GM13976 (cell line): ENCODE measurements around the gene PAQR5.
"Not testable (repeated sequence)": the region's sequence is repeated elsewhere in the genome, so short reads cannot be mapped to it uniquely, and the experiment has no call there.

ENCODE experiments used
- DNase-seq: peaks from one replicate; pipeline ENCODE4 v3.0.0; 2012; ENCODE audit warnings: low spot score
- CTCF ChIP-seq: IDR thresholded peaks from 2 replicates; pipeline ENCODE4 v1.5.1; 2012; ENCODE audit warnings: borderline replicate concordance, mild to moderate bottlenecking; ENCODE audit not compliant: insufficient read depth; ENCODE audit errors: extremely low read depth, missing control alignments, control extremely low read depth
- in situ Hi-C: fragments of 300-500 bp; cut with MboI; formaldehyde crosslinking; loops from one replicate; pipeline ENCODE4 v1.12.0; 2022; ENCODE audit warnings: low sequenced_read_pairs, mixed read lengths, inconsistent platforms; ENCODE audit not compliant: unreplicated experiment

PAQR5 gene

DNA sequence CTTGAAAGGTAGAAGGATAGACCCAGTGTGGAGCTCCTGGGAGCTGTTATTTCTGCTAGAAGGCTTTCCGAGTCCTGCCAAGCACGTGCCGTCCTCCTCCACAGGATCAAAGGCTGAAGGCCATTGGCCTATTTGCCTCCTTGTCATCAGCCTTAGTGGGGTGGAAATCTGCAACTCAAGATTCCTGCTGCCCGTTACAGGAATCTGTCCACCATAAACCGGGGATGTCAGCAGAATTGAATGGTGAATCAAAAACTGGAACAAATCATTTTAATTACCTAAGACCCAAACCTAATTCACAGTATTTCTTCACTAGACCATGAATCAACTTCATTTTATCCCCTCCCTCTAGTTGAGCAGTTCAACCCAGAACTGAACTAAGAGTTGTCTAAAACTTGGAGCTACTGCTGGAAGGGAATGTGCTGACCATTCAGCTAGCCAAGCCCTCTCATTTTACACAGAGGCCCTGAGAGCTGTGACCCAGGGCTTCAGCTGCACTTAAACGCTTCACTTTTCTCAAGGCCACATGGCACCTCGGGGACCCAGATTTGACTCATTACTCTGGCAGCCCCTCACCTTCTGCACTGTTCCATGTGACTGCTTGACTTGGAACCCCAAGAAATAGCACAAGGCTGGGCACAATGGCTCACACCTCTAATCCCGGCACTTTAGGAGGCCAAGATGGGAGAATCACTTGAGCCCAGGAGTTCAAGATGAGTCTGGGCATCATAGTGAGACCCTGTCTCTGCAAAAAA, 78.7 kb downstream of the PAQR5 start:
- DNase-seq: no peak
- in situ Hi-C loops: loop anchor here (25.0 kb wide), 1 partner anchor 315 kb away; no protein-coding TSS in a partner anchor
- no peak for TF ChIP-seq CTCF

DNA sequence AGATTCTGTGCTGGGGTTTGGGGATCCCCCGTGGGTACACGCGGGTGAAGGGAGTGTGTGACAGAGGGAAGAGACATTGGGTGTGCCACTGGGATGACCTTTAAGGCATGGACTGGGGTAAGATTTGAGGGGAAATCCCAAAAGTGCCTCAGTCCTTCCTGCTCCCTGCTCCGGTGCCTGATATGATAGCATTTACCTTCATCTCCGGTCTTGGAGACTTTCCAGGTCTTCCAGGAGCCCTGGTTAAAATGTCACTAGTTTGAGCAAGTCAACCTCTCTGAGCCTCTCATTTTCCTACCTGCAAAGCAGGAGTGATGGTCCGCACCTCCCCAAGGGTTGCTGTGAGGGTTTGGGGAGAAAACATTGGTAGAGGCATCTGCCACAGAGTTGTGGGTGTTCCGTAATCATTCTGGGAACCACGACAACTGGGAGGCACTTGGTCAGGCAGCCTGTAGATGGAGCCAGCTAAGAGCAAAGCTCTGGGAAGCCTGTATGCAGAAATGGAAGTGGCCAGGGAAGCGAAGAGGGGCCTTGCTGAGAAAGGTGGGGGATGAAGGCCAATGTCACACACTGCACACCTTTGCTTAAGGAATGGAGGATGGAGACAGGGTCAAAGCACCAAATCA, 81.5 kb downstream of the PAQR5 start:
- DNase-seq: no peak
- no peak for TF ChIP-seq CTCF
- in situ Hi-C loops: loop anchor here (25.0 kb wide), 1 partner anchor 318 kb away; no protein-coding TSS in a partner anchor

DNA sequence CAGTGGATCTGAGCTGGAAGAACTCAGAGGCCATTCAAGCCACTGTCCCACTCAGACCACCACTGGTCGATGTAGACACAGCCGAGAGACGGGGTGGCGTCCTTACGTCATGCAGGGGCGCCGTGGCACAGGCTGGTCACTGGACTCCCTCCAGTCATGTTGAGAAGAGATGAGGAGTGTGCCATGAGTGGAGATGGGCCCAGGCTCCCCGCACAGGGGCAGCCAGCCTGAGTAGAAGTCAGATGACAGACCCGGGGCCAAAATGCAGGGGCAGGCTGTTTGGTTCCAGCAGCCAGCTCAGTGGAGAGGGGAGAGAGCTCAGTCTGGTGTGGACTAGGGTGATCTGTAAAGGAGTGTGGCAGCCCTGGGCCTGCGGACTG, 82.0 kb downstream of the PAQR5 start:
- no peak for DNase-seq
- in situ Hi-C loops: loop anchor here (25.0 kb wide), 1 partner anchor 318 kb away; no protein-coding TSS in a partner anchor
- TF ChIP-seq CTCF: no peak

DNA sequence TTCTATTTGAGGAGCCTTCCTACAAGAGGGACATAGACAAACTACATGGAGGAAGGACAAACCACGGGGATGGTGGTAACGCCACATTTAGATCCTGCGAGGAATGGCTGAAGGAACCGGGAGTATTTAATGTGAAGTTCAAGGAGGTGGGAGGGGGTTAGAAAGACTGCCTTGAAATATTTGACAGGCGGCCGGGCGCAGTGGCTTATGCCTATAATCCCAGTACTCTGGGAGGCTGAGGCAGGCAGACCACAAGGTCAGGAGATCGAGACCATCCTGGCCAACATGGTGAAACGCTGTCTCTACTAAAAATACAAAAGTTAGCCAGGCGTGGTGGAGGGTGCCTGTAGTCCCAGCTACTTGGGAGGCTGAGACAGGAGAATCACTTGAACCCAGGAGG, 83.5 kb downstream of the PAQR5 start:
- in situ Hi-C loops: loop anchor here (25.0 kb wide), 1 partner anchor 320 kb away; no protein-coding TSS in a partner anchor
- not testable (repeated sequence) for DNase-seq

GRCh38 chr15:69384066-69384465, 85.4 kb downstream of the PAQR5 start:
- in situ Hi-C loops: loop anchor here (25.0 kb wide), 1 partner anchor 322 kb away; no protein-coding TSS in a partner anchor

GRCh38 chr15:69384626-69385598, 86.2 kb downstream of the PAQR5 start:
- no peak for TF ChIP-seq CTCF
- no peak for DNase-seq
- in situ Hi-C loops: loop anchor here (25.0 kb wide), 1 partner anchor 323 kb away; no protein-coding TSS in a partner anchor

More at GRCh38 chr15:69384066-69384465, 85.4 kb downstream of the PAQR5 start:
- not testable (repeated sequence) for DNase-seq

DNA sequence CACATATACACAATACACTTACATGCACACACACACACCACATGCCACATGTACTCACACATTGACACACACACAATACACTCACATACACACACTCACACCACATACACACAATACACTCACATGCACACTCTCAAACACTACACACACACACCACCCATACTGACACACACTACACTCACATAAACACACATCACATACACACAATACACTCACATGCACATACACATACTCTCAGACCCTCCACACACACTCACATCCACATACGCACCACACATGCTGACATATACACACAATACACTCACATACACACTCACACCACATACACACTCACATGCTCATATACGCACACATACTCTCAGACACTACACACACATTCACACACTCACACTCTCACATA, 87.1 kb downstream of the PAQR5 start:
- no peak for DNase-seq
- TF ChIP-seq CTCF: no peak
- in situ Hi-C loops: loop anchor here (25.0 kb wide), 1 partner anchor 324 kb away; no protein-coding TSS in a partner anchor
